Colonic mucosa (tissue), 4 donors: Measurements from ENCODE around the gene SRGAP2. TPM values are rescaled to one million over a fixed set of nuclear protein-coding genes. Genes with fewer than 3 reads are reported as not detected.
"Not testable (repeated sequence)": the region's sequence is repeated elsewhere in the genome, so short reads cannot be mapped to it uniquely, and the experiment has no call there.

ENCODE experiments used
- DNase-seq: peaks from one replicate; pipeline ENCODE4 v3.0.0-alpha.2; 2020
- H3K27ac ChIP-seq: fragments of 200-600 bp; one replicate; pipeline ENCODE4 v1.8.0; 2021
- H3K27me3 ChIP-seq: fragments of 200-600 bp; one replicate; pipeline ENCODE4 v1.8.0; 2021
- H3K36me3 ChIP-seq: fragments of 200-600 bp; one replicate; pipeline ENCODE4 v1.8.0; 2021
- H3K4me1 ChIP-seq: fragments of 200-600 bp; one replicate; pipeline ENCODE4 v1.8.0; 2021; ENCODE audit warnings: mild to moderate bottlenecking
- H3K4me3 ChIP-seq: fragments of 200-600 bp; one replicate; pipeline ENCODE4 v1.8.0; 2021
- H3K9ac ChIP-seq, 2 donors: one replicate each; pipeline ENCODE4 v1.7.0; 2013; ENCODE audit warnings: control low read depth in 2 of 2, low read depth in 2 of 2, low read length in 2 of 2
- H3K9me3 ChIP-seq: fragments of 200-600 bp; one replicate; pipeline ENCODE4 v1.8.0; 2021
- intact Hi-C: fragments of 100-400 bp; cut with DNase I; formaldehyde crosslinking; loops from one replicate; pipeline ENCODE4 v1.14.1; 2022
- total RNA-seq, 2 donors: library from RNA; stranded (reverse); fragmentation: NEBNext Ultra II Directional in 1 of 2; extraction: Animal tissue kit (Norgen Biotek cat#: 25700) in 1 of 2; gene quantifications; one replicate each; pipeline ENCODE4 v1.2.1, GENCODE V29; 2021
- donor health status: healthy.
- donor health status: DM: no; HTN: no; CAD: no.
- donor health status: DM: no; HTN: no; CAD: no.

SRGAP2 gene
- total RNA-seq, 2 donors from 2014 or later: 12.0 to 26.1 TPM

DNA sequence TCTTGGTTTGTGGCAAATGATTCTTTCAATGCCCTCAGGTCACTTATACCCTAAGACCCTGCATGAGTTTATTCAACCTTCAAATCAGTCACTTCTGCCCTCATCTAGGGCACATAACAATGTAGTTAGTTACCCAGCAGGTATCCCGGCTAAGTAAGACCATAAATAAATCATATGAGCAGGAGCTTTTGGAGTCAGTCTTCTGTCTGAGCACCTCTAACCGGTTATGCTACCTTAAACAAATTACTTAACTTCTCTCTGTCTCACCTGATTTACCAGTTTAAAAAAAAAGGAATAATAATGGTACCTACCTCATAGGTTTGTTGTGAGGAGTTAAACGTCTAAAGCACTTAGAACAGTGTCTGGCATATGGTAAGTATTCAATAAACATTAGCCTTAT is 17.6 kb upstream of the SRGAP2 start:
- H3K36me3 ChIP-seq, H3K9ac ChIP-seq, H3K27me3 ChIP-seq, H3K9me3 ChIP-seq, H3K4me3 ChIP-seq, H3K27ac ChIP-seq, H3K4me1 ChIP-seq, DNase-seq, intact Hi-C loops: not testable (repeated sequence)

- H3K27ac ChIP-seq, H3K9me3 ChIP-seq, H3K9ac ChIP-seq, intact Hi-C loops, H3K4me3 ChIP-seq, H3K4me1 ChIP-seq, H3K36me3 ChIP-seq, DNase-seq, H3K27me3 ChIP-seq: not testable (repeated sequence)
Observed at GRCh38 chr1:206186826-206187225, 16.5 kb upstream of the SRGAP2 start.

- H3K4me3 ChIP-seq, H3K9ac ChIP-seq, DNase-seq, H3K36me3 ChIP-seq, H3K9me3 ChIP-seq, H3K4me1 ChIP-seq, H3K27ac ChIP-seq, intact Hi-C loops, H3K27me3 ChIP-seq: not testable (repeated sequence)
Observed at GRCh38 chr1:206195182-206195581, 8.2 kb upstream of the SRGAP2 start.

GRCh38 chr1:206196748-206197424 is 6.5 kb upstream of the SRGAP2 start:
- H3K4me3 ChIP-seq, H3K4me1 ChIP-seq, H3K27me3 ChIP-seq, H3K9me3 ChIP-seq, DNase-seq, H3K36me3 ChIP-seq, H3K27ac ChIP-seq, H3K9ac ChIP-seq, intact Hi-C loops: not testable (repeated sequence)

DNA sequence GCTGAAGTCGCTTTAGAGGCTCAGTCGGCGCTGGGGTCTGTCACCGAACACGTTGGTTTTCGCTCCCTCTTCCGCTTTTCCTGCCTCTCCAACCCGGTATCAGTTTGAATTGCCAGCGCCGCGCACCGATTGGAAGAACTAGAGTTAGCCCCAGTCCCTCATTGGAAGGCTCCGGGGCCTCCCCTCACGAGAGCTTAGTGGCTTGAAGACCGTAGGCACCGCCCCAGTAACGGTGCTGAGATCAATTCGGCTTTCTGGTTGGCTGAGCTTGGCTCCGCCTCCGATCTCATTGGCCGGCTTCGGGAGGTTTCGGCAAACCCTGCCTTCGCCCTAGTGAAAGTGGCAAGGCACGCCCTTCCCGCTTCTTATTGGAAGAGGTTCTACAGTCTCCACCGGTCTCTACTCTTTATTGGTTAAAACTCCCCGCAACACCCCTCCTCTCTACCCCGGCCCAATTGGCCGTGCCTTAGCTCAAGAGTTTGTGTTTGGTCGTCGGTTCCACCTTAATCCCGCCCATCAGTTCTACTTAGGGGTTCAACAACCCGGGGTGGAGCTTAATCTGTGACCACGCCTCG is 465 bp upstream of the SRGAP2 start, which contains the start of gene FAM72A:
Gene FAM72A (minus strand): TSS at position 51 of the 575 bp plus-strand sequence. CDS start 814 bp downstream, outside the sequence.
- H3K36me3 ChIP-seq, H3K4me1 ChIP-seq, H3K9me3 ChIP-seq, intact Hi-C loops, H3K27me3 ChIP-seq: not testable (repeated sequence)
- peak within 1 kb of the TSS in 1 of 2 donors; percentile 60 for H3K9ac ChIP-seq
- peak; percentile 98 for DNase-seq
- H3K4me3 ChIP-seq: peak within 1 kb of the TSS; percentile 48
- H3K27ac ChIP-seq: peak within 1 kb of the TSS; percentile 55

DNA sequence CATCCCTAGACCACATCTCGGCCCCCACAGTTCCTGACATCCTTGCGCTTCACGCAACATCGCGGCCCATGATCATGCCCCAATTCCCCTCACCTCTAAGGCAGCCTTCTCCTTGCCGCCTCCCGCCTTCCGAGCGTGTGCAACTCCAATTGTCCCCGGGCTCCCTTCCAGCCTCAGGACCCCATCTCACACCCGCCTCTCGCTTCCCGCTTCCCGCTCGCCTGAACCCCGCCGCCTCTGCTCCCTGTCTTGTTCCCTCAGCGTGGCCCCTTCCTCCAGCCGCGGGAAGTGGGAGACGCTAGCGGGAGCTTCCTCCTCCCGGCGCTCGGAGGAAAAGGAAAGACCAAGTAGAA is 794 bp downstream of the SRGAP2 start:
- H3K27me3 ChIP-seq, DNase-seq, H3K36me3 ChIP-seq, H3K27ac ChIP-seq, H3K4me1 ChIP-seq, intact Hi-C loops, H3K9me3 ChIP-seq: not testable (repeated sequence)
- Histone ChIP-seq H3K4me3 (peak overlapping the region; percentile 25), H3K9ac (peak overlapping the region in 1 of 2 donors; percentile 35)

GRCh38 chr1:206204871-206205270 is 1.5 kb downstream of the SRGAP2 start:
- H3K4me1 ChIP-seq, intact Hi-C loops, H3K27me3 ChIP-seq, H3K27ac ChIP-seq, H3K9me3 ChIP-seq, H3K36me3 ChIP-seq: not testable (repeated sequence)
- peak; percentile 21 for DNase-seq
- Histone ChIP-seq H3K4me3 (peak overlapping the region; percentile 40), H3K9ac (peak overlapping the region in 1 of 2 donors; percentile 35)

DNA sequence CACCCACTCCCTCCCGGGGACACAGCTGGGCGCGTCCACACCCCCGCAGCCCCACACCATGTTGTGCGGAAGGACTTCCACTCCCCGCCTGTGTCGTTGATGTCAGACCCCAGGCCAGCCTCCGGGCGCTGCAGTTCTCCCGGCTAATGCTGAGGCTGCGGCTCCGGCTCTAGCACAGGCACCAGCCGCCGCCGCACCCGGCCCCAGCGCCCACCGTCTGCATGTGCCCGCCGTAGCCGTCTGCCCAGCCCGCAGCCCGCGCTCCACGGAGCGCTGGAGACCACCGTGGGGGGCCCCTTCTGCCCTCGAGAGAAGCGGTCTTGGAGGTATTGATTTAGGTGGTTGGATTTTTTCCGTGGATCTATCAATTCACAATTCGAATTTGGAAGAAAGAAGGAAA is 2.2 kb downstream of the SRGAP2 start:
- DNase-seq: not testable (repeated sequence)

GRCh38 chr1:206210802-206211201 is 7.5 kb downstream of the SRGAP2 start:
- H3K9me3 ChIP-seq, H3K27me3 ChIP-seq, H3K36me3 ChIP-seq, intact Hi-C loops, H3K4me1 ChIP-seq, DNase-seq, H3K9ac ChIP-seq, H3K4me3 ChIP-seq, H3K27ac ChIP-seq: not testable (repeated sequence)

More for the DNA sequence above, 2.2 kb downstream of the SRGAP2 start:
- H3K27me3 ChIP-seq, H3K9ac ChIP-seq, H3K4me1 ChIP-seq, H3K4me3 ChIP-seq, H3K36me3 ChIP-seq, H3K27ac ChIP-seq, intact Hi-C loops, H3K9me3 ChIP-seq: not testable (repeated sequence)

DNA sequence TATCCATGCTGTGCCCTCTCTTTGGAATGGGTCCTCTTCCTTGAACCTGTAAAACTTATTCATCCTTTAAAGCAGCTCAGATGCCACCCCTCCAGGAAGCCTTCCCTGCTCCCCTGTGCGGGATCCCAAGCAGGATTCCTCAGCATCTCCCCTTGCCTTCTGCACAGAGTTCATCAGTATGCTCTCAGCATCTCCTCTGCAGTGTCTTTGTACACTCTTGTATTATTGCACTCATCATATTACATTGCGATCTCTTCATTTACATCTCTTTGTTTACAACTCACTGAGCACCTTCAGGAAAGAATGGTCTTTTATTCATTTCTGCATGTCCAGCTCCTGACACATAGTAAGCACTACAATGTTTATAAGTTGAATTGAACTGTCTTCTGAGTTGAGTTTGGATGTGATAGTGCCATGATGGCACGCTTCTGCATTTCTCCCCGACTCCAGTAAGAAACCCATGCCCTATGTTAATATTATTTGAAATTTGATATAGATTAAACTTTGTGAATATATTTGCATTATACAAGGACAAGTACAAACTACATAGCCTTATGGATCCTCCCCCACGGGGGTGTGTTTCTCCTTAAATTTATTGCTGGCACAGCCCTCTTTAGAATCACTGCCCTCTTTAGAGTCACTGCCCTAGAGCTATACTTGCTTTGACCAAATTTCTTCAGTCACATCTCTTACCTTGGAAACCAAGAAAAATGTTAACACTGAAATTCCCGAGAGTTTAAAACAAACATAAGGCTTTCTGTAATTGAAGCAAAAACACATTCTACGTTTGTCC is 12.5 kb downstream of the SRGAP2 start:
- H3K9me3 ChIP-seq, DNase-seq, intact Hi-C loops, H3K27me3 ChIP-seq, H3K36me3 ChIP-seq, H3K4me3 ChIP-seq, H3K9ac ChIP-seq, H3K4me1 ChIP-seq, H3K27ac ChIP-seq: not testable (repeated sequence)

GRCh38 chr1:206218285-206218684 is 14.9 kb downstream of the SRGAP2 start:
- H3K4me1 ChIP-seq, H3K9ac ChIP-seq, intact Hi-C loops, H3K36me3 ChIP-seq, DNase-seq, H3K27me3 ChIP-seq, H3K27ac ChIP-seq, H3K9me3 ChIP-seq, H3K4me3 ChIP-seq: not testable (repeated sequence)

- H3K9ac ChIP-seq, intact Hi-C loops, H3K9me3 ChIP-seq, H3K27me3 ChIP-seq, H3K27ac ChIP-seq, H3K4me3 ChIP-seq, H3K36me3 ChIP-seq, DNase-seq, H3K4me1 ChIP-seq: not testable (repeated sequence)
Observed at GRCh38 chr1:206218765-206219164, 15.4 kb downstream of the SRGAP2 start.

- H3K4me3 ChIP-seq: not testable (repeated sequence)
Observed at GRCh38 chr1:206219514-206220331, 16.4 kb downstream of the SRGAP2 start.

More at GRCh38 chr1:206219514-206220331, 16.4 kb downstream of the SRGAP2 start:
- H3K27me3 ChIP-seq, H3K36me3 ChIP-seq, intact Hi-C loops, H3K9ac ChIP-seq, DNase-seq, H3K27ac ChIP-seq, H3K9me3 ChIP-seq, H3K4me1 ChIP-seq: not testable (repeated sequence)
